ENCODE results near the gene TM9SF4.

DNA sequence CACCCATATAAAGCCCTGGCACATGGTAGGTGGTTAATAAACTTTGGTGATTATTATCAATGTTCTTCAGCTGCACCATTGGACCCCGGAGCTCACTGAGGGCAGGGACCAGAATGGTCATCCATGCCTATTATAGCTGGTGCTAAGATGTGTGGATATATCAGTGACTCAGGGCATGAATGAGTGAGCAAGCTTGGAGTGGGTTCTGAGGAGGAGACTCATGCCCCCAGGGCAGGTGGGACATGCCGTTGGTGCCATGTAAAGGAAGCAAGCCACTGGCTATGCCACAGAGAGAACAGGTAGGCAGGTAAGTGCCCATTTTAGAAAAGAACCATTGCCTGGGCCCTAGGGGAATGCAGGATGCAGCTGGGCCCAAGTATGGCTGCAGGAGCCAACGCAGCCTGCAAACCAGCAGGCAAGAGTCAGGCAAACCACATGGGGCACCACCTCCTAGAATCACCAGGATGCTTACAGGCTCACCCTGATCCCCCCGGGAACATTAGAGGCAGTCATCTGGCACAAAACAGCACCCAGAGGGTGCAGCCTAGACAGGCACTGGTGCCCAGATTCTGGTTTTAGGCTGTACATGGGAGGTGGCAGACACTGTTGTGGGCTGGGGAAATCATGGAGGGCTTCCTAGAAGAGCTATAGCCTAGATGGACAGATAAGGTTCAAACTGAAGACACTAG is 74.6 kb downstream of the TM9SF4 start:
- TF ChIP-seq, protein P1, sequence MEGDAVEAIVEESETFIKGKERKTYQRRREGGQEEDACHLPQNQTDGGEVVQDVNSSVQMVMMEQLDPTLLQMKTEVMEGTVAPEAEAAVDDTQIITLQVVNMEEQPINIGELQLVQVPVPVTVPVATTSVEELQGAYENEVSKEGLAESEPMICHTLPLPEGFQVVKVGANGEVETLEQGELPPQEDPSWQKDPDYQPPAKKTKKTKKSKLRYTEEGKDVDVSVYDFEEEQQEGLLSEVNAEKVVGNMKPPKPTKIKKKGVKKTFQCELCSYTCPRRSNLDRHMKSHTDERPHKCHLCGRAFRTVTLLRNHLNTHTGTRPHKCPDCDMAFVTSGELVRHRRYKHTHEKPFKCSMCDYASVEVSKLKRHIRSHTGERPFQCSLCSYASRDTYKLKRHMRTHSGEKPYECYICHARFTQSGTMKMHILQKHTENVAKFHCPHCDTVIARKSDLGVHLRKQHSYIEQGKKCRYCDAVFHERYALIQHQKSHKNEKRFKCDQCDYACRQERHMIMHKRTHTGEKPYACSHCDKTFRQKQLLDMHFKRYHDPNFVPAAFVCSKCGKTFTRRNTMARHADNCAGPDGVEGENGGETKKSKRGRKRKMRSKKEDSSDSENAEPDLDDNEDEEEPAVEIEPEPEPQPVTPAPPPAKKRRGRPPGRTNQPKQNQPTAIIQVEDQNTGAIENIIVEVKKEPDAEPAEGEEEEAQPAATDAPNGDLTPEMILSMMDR (IDR thresholded peaks at IDR 0.05), result no peak
- no peak for TF ChIP-seq POLR2A (IDR thresholded peaks at IDR 0.05)
- TF ChIP-seq POLR2AphosphoS5 (IDR thresholded peaks at IDR 0.05), result no peak
- TF ChIP-seq EP300 (IDR thresholded peaks at IDR 0.05), result no peak

All from upper lobe of left lung (tissue), 4 donors.